ENCODE measurements around the gene DTWD2. TPM values are rescaled to one million over a fixed set of nuclear protein-coding genes. Genes with fewer than 3 reads are reported as not detected.
A peak's percentile ranks its signal among the peaks of the same experiment; 100 is the strongest.

The DTWD2 gene
- total RNA-seq, 4 donors from 2014 or later = 7.1 to 10.5 (median 9.1) TPM

DNA sequence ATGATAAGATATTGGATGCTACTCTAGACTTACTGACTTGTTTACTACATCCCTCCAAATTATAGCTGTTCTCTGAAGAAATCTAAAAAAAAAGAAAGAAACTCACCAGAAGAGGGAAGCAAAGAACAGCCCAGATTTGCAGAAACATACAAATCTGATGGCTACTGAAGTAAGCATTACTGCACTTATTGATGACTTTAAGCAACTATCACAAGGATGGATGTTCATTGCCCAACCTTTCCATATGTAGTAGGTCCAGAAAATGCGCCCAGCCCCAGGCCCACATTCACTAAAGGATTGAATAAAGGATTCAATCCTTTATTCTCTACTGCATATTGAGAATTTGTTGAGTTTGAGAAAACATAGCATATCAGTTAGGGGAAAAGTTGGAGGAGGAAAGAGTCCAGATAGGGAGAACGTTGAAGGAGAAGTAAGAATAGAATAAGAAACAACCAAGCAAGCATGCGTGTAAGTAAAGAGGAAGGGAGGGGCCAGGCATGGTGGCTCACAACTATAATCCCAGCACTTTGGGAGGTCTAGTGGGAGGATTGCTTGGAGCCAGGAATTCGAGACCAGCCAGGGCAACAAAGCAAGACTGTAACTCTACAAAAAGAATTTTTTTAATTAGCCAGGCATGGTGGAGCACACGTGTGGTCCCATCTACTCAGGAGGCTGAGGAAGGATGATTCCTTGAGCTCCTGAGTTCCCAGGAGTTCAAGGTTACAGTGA lies 33.8 kb upstream of the DTWD2 start:
- TF ChIP-seq, protein P1, sequence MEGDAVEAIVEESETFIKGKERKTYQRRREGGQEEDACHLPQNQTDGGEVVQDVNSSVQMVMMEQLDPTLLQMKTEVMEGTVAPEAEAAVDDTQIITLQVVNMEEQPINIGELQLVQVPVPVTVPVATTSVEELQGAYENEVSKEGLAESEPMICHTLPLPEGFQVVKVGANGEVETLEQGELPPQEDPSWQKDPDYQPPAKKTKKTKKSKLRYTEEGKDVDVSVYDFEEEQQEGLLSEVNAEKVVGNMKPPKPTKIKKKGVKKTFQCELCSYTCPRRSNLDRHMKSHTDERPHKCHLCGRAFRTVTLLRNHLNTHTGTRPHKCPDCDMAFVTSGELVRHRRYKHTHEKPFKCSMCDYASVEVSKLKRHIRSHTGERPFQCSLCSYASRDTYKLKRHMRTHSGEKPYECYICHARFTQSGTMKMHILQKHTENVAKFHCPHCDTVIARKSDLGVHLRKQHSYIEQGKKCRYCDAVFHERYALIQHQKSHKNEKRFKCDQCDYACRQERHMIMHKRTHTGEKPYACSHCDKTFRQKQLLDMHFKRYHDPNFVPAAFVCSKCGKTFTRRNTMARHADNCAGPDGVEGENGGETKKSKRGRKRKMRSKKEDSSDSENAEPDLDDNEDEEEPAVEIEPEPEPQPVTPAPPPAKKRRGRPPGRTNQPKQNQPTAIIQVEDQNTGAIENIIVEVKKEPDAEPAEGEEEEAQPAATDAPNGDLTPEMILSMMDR (IDR thresholded peaks at IDR 0.05) = peak in 2 of 3 experiments; percentile 16 to 30
- no peak for TF ChIP-seq POLR2AphosphoS5 (IDR thresholded peaks at IDR 0.05)
- TF ChIP-seq EP300 (IDR thresholded peaks at IDR 0.05) = no peak
- 61% methylated on average over 5 of the region's 5 CpGs for WGBS
- H3K4me3 ChIP-seq = no peak overlapping the region
- no peaks in the 10 kb centered on the region for H3K4me1 ChIP-seq
- H3K36me3 ChIP-seq = no peaks in the 10 kb centered on the region
- H3K9me3 ChIP-seq = peaks cover 0 to 10% (median 8%) of the 10 kb centered on the region in 4 donors
- H3K27me3 ChIP-seq = no peaks in the 10 kb centered on the region
- H3K27ac ChIP-seq (replicated peaks in 1 of 4) = no peak overlapping the region
- intact Hi-C loops (cut with DNase I) = no loop called here
- DNase-seq (ENCODE audit: extremely low spot score) = no peak

DNA sequence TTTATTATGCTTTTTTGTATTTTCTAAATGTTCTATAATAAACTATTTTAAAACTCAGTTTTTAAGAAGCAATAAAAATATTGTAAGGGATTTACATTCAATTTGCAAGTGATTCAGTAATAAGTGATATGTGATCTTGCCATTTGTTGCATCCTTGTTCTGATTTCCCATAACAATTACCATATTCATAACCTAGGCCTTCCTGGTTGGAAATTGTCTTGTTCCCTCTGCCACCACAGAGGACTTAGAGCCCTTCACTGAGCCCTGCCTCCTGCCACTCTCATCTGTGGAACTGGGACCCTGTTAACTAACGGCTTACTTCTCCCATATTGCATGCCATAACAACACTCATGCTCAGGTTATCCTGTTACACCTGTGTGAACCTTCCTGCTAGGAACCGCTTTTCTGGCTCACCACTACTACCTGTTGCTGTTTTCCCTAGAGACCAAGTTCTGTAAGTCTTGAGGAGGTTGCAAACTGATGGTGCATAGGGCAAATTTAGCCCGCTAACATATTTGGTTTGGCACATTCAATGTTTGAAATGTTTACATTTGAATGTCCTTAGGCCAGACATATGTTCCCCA lies 32.9 kb upstream of the DTWD2 start:
- Histone ChIP-seq H3K27ac (replicated peaks in 1 of 4) (no peak overlapping the region), H3K4me1 (no peaks in the 10 kb centered on the region), H3K36me3 (no peaks in the 10 kb centered on the region), H3K27me3 (no peaks in the 10 kb centered on the region), H3K4me3 (no peak overlapping the region), H3K9me3 (peaks cover 0 to 10% (median 8%) of the 10 kb centered on the region in 4 donors)
- intact Hi-C loops (cut with DNase I) = no loop called here
- WGBS = 88% methylated on average over 3 of the region's 3 CpGs
- TF ChIP-seq, protein P1 (IDR thresholded peaks at IDR 0.05) = no peak
- TF ChIP-seq POLR2A (IDR thresholded peaks at IDR 0.05; ENCODE audit: low read depth) (no peak), POLR2AphosphoS5 (IDR thresholded peaks at IDR 0.05) (no peak), EP300 (IDR thresholded peaks at IDR 0.05) (no peak)
- no peak for DNase-seq (ENCODE audit: extremely low spot score)

DNA sequence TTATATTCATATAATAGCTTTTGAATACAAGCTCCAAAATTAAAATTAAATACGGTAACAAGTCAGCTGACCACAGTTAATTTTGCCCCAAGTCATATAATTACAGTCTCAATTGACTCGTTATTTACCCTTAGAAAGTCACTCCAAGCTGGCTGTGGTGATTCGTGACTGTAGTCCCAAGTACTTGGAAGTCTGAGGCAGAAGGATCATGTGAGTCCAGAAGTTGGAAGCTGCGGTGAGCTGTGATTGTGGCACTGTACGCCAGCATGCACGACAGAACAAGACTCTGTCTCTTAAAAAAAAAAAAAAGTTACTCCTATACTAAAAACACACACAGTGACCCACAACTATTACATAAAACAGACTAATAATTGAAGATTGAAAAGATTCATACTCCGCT lies 31.6 kb upstream of the DTWD2 start:
- no peaks in the 10 kb centered on the region for H3K27me3 ChIP-seq
- DNase-seq (ENCODE audit: extremely low spot score) = no peak
- intact Hi-C loops (cut with DNase I) = no loop called here
- TF ChIP-seq, protein P1 (IDR thresholded peaks at IDR 0.05) = no peak
- no peak for TF ChIP-seq EP300 (IDR thresholded peaks at IDR 0.05)
- peaks cover 0 to 4% (median under 1%) of the 10 kb centered on the region in 4 donors for H3K9me3 ChIP-seq
- H3K4me1 ChIP-seq = no peaks in the 10 kb centered on the region
- H3K4me3 ChIP-seq = no peak overlapping the region
- no peak overlapping the region for H3K27ac ChIP-seq (replicated peaks in 1 of 4)
- H3K36me3 ChIP-seq = no peaks in the 10 kb centered on the region
- WGBS = 77% methylated on average over 7 of the region's 7 CpGs

DNA sequence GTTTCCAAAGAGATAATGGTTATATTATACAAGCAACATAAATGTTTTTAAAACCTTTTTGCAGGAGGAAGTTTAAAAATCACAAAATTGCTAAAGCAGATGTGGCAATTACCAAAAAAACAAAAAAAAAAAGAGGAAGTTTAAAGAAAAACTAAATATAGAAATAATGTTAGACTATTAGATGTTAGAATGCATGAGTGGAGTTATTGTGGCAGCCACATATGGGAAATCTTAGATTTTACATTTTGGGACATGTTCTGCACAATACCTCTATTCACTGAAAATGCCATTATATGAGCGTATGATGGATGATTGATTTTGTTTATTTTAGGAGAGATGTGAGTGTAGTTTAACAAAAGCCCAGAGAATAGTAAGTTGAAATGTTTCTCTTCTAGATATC lies 31.2 kb upstream of the DTWD2 start:
- H3K27ac ChIP-seq (replicated peaks in 1 of 4) = no peak overlapping the region
- intact Hi-C loops (cut with DNase I) = no loop called here
- H3K36me3 ChIP-seq = no peaks in the 10 kb centered on the region
- H3K4me3 ChIP-seq = no peak overlapping the region
- no peaks in the 10 kb centered on the region for H3K9me3 ChIP-seq
- no peaks in the 10 kb centered on the region for H3K4me1 ChIP-seq
- DNase-seq (ENCODE audit: extremely low spot score) = no peak
- 79% methylated on average over 1 of the region's 1 CpG for WGBS
- no peaks in the 10 kb centered on the region for H3K27me3 ChIP-seq
- no peak for TF ChIP-seq POLR2A (IDR thresholded peaks at IDR 0.05; ENCODE audit: low read depth)
- TF ChIP-seq, protein P1 (IDR thresholded peaks at IDR 0.05) = no peak
- TF ChIP-seq EP300 (IDR thresholded peaks at IDR 0.05) = no peak
- TF ChIP-seq POLR2AphosphoS5 (IDR thresholded peaks at IDR 0.05) = no peak

Measured in esophagus muscularis mucosa (tissue), 4 donors.